Tibial nerve (tissue), 3 donors: ENCODE data around the gene TMEM123.

Experiments used
- POLR2A ChIP-seq, 2 donors: fragments of 450-650 bp; IDR thresholded peaks; one replicate each; pipeline ENCODE4 v1.6.1; 2017; ENCODE audit warnings: antibody characterized with exemption in 2 of 2, mild to moderate bottlenecking in 2 of 2, moderate library complexity in 2 of 2
- TF ChIP-seq, protein P1 (sequence below), 5 experiments: fragments of 200-600 bp in 3 of 5; fragments of 450-650 bp in 2 of 5; sonication (generic) in 3 of 5; IDR thresholded peaks; one replicate each; pipeline ENCODE4 v1.5.1; 2016 to 2019; ENCODE audit warnings: antibody characterized with exemption in 5 of 5, mild to moderate bottlenecking in 3 of 5, moderate library complexity in 2 of 5

DNA sequence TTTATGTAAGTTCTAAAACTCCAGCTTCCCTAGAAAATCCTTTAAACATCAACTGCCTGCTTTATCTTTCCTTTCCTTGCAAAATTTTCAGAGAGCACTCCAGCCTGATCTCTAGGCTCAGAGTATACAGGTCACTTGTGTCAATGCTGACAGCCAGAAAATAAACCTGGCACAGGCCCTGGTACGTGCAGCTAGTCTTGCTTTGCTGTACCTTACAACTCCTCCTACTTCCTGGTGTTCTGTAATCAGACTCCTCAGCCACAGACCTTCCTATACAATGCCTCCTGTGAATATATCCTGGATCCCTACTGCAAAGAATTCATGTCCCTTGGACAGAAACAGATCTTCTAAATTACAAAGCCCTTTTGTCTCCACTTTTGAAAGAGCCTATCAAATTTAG lies 24.2 kb upstream of the TMEM123 start:
- TF ChIP-seq, protein P1, sequence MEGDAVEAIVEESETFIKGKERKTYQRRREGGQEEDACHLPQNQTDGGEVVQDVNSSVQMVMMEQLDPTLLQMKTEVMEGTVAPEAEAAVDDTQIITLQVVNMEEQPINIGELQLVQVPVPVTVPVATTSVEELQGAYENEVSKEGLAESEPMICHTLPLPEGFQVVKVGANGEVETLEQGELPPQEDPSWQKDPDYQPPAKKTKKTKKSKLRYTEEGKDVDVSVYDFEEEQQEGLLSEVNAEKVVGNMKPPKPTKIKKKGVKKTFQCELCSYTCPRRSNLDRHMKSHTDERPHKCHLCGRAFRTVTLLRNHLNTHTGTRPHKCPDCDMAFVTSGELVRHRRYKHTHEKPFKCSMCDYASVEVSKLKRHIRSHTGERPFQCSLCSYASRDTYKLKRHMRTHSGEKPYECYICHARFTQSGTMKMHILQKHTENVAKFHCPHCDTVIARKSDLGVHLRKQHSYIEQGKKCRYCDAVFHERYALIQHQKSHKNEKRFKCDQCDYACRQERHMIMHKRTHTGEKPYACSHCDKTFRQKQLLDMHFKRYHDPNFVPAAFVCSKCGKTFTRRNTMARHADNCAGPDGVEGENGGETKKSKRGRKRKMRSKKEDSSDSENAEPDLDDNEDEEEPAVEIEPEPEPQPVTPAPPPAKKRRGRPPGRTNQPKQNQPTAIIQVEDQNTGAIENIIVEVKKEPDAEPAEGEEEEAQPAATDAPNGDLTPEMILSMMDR (IDR thresholded peaks at IDR 0.05) = no peak
- TF ChIP-seq POLR2A (IDR thresholded peaks at IDR 0.05) = no peak
